Endometrium (tissue), 2 donors: Measurements from ENCODE around the gene DCLRE1B.

Experiments
- FAIRE-seq: peaks from 2 replicates; lab custom pipeline; 2012; peaks lifted over from hg19 to GRCh38; lab: Jason Lieb, UNC
- donor health status: control.
- donor health status: control.

Gene DCLRE1B

DNA sequence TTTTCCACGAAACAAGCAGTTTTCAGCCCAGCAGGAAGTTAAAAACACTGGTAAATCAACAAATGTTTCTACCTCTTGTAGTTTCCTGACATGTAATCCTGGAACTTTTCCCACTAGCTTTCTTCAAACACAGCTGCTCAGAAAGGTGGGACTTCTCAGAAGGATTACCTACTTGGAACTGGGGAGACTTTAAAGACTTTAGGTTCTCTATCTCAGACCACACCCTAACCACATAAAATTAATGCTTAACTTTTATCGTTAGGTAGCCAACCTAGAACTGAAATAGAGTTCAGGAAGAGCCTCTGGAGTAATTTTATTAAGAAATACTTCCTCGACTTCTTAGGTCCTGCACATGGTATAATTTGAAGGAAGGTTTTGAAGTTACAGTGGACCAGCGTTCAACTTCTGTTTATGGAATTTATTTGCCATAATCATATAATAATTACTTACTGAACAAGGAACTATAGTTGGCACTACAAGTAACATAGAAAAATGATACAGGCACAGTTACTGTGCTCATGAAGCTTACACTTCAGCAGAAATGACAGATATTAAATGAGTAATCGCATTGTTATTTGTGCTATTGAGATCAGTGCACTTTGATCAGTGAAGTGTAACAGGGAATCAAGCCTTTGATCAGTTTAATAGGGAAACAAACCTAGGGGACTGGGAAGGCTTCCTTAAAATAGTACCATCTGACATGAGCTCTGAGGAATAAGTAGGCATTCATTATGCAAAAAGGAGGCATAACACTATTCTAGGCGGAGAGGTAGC, 17.5 kb upstream of the DCLRE1B start, which contains the start of gene BCL2L15:
Gene BCL2L15, minus strand, starts transcription at position 180 of the 774 bp plus-strand sequence. CDS start 206 bp downstream, outside the sequence.
- FAIRE-seq = no peak

DNA sequence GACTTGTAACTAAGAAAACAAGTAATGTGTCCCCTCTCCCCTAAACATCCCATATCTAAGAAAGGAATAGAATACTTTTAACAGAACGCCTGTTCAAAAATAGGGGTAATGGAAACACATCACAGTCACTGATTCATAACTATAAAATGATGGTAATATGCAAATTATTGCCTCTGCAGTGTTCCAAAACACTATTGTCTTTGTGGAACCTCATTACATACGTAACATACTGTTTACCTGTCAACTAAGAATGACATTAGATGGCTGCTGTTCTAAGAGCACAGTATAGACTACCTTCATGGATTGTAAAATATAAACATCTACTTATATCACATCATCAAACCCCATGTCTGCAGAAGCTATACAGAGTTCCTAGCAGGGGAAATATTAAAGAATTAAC, 14.3 kb upstream of the DCLRE1B start:
- FAIRE-seq = no peak

DNA sequence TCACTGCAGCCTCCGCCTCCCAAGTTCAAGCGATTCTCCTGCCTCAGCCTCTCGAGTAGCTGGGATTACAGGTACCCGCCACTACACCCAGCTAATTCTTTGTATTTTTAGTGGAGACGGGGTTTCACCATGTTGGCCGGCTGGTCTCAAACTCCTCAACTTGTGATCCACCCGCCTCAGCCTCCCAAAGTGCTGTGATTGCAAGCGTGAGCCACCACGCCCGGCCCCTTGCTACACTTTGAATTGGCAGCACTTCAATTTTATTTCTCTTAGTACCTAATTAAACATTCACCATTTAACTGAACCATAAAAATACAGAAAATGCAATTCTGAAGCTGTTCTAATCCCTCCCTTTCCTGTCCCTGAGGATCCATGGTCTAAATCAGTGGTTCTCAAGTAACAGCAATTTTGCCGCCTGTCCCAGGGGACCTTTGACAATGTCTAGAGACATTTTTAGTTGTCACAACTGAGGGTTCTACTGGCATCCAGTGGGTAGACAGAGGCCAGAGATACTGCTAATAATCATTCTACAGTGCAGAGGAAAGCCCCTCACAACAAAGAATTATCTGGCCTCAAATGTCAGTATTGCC, 13.4 kb upstream of the DCLRE1B start:
- no peak for FAIRE-seq

DNA sequence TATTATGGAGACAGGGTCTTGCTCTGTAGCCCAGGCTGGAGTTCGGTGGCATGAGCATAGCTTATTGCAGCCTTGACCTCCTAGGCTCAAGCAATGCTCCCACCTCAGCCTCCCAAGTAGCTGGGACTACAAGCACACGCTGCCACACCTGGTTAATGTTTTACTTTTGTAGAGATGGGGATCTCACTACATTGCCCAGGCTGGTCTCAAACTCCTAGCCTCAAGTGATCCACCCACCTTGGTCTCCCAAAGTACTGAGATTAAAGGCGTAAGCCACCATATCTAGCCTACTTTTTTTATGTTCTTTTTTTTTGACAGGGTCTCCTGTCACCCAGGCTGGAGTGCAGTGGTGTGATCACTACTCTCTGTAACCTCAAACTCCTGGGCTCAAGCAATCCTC, 11.9 kb upstream of the DCLRE1B start:
- FAIRE-seq = no peak

DNA sequence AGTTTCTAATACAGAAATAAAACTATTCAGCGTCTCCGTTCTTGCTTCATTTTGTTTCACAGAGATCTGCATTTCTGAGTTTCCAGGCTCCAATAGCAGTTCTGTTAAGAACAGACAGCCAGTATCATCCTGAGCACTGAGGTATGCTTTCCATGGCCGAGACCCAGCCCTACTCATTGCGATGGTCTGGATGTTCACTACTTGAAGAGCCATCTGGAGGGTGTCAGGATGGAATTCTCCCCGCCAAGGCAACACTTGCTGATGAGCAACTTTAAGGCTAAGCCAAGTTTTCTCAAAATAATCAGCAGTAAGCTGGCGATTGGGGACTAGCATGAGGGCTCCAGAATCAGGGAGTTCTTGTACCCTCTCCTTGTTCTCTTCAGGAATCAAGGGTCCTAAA, 10.0 kb upstream of the DCLRE1B start:
- no peak for FAIRE-seq

DNA sequence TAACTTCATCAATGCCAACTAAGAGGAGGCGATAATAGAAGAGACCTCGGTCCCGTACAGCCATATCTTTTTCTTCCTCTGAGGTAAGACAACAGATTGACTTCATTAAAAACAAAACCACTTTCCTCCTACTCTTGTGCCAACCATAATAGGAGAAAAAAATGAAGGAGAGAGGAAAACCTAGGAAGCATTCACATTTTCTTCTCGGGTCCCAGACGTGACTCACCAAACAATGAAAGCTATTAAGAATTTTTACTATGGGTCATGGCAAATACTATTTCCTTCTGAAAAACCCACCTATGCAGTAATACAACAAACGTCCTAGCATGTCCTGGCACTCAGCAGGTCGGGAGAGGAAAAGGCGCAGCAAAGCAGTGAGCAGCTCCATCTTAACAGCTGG, 9.2 kb upstream of the DCLRE1B start:
- no peak for FAIRE-seq

DNA sequence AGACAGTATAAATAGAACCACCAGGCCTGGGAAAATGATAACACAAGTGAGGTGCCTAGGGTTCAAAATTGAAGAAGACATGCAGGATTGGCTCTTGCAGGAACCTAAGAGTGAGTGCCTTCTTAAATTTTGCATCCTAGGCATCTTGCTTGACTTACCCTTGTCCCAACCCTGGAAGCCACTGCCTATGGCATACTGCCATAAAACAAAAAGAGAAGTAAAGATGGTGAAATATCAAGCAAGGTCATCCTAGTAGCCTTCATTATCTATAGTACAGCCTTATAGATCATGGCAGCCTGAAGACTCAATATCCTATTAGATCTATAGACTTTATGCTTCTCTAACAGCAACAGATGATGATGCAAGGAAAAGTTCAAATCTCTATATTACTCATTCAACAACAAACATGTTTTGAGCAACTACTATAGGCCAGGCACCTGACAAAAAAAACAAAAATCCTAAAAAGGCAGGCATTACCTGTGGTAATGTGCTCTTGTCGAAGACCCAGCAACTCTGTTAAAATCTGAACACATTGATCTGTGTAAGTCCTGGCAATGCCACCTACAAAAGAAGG, 6.8 kb upstream of the DCLRE1B start:
- FAIRE-seq = no peak

DNA sequence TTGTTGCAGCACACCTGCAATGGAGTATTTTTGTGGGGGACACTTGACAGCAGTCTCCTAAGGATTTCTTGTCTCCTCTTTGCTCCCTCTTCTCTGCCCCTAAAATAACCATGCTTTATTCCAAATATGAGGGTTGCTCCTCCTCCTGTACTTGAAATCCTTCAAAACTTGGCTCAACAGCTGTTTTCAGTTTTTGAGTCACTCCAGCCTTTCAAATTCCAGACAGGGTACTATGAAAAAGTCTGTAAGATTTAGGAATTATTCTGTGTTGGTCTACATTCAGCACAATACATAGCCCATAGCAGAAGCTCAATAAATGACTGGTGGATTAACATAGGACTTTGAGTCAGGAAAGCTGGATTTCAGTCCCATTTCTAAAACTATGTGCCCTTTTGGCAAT, 6.0 kb upstream of the DCLRE1B start:
- no peak for FAIRE-seq

DNA sequence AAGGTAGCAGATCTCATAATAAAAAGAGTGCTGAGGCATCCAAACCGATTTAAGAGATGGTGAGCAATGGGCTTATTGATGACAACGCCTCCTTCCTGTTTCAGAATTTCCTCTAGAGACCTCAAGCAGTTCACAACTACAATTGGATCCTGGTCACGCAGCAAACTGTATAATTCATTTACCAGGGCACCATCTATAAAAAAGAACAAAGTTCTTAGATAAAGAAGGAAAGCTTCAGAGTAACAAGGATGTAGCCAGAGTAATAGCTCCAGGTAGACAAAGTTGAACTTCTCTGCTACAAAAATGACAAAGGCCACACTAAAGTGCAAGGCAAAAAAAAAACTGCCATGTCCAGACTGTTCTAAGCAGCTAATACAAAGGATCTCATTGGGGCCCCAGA, 3.9 kb upstream of the DCLRE1B start:
- FAIRE-seq = no peak

DNA sequence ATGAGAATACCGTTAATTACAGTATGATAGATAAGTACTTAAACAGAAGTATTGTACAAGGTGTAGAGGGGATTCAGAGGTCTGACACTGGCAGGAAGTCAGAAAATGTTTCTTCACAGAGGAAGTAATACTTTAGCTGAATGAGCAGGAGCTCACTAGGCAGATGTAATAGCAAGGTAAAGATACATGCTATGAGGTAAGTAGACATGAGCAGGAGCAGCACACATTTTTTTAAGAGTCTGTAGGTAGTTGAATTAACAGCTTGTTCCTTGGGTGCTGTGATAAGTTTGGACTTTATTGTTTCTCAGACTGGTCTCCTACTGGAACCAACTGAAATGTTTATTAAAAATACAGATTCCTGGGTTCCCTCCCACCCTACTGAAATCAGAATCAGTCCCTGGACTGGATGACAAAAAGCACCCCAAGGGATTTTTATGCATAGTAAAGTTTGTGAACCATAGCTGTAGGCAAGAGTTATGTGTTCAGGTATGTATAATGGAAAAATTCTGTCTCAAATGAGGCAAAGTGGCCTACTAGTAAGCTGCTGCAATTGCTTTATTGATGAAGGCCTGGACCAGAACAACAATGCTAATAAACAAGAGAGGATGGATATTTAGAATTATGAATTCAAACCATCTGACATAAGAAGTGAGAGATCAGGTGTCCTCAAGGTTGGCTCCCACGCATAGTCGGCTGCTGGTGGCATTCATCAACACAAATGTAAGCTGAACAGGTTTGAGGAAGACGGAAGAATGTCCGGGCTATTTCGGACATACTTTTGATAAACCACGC, 1.4 kb upstream of the DCLRE1B start:
- FAIRE-seq = no peak

DNA sequence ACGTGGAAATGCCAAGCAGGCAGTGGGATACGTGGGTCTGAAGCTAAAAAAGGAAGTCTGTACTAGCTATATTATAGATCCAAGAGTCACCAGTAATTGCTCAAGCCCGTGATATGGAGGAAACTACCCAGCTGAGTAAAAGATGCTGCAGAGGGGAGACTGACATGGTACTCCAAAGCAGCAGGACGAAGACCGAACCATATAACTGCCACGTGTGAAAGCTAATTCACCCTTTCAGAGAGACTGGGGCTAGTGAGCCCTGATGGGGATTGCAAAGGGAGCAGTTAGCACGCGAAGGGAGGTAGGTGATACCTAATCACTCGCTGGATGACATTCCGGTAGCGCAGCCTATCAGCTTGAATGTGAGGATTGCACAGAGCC, 843 bp upstream of the DCLRE1B start:
- no peak for FAIRE-seq

DNA sequence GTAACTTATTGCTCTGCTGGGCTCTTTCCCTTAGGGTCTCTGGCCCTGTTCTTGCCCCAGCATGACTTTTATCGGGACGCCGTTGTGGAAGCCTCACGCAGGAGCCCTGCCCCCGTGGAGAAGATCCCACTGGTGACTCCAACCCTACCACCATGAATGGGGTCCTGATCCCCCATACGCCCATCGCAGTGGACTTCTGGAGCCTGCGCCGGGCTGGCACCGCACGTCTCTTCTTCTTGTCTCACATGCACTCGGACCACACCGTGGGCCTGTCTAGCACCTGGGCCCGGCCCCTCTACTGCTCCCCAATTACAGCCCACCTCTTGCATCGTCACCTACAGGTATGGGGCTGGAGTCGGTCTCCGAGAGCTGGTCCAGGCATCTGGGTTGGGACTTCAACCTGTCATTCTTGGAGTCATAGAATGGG, 322 bp downstream of the DCLRE1B start:
- FAIRE-seq = no peak

DNA sequence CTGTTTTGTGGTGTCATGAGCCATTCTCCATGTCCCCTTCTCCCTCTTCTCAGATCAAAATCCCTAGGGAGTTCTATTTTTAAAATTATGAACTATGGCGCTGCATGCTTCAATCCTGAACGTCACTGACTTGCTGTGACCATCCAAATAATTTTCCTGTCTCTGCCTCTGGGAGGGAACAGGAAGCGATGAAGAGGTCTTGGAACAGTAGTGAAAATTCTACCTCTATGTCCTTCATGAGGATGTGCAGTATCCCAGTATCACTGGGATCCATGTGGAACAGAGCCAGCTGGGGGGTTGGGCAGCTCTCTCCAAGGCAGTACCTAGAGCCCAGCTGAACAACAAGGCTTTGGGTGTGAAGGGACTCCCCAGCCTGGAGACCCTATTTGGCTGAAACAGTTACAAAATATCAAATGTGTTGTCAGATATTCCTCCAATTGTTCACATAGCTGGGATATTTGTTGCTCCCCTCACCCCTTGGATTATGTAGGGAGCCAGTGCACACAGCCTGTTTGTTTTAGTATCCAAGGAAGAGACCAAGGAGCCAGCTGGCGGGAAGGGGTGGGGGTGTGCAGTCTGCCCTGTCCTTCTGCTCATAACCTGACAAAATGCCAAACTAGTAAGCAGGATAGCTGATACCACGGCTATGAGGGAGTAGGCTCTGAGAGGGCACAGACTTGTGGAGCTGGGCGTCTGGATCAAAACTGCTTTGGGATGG, 7.6 kb downstream of the DCLRE1B start:
- no peak for FAIRE-seq

DNA sequence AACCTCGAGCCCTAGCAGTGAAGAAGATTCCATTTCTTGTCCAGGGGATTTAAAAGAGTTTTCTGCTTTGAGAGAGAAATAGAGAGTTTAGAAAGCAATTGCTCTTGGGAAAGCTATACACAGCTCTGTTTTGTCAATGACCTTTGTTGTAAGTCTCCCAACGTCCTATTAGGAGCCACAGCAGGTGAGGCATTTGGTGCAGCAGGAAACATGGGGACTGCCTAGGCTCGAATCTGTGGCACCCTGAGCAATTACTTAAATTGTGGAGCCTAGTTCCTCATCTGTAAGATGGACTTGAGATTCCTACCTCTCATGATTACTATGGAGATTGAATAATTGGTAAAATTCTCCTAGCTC, 8.2 kb downstream of the DCLRE1B start:
- no peak for FAIRE-seq

DNA sequence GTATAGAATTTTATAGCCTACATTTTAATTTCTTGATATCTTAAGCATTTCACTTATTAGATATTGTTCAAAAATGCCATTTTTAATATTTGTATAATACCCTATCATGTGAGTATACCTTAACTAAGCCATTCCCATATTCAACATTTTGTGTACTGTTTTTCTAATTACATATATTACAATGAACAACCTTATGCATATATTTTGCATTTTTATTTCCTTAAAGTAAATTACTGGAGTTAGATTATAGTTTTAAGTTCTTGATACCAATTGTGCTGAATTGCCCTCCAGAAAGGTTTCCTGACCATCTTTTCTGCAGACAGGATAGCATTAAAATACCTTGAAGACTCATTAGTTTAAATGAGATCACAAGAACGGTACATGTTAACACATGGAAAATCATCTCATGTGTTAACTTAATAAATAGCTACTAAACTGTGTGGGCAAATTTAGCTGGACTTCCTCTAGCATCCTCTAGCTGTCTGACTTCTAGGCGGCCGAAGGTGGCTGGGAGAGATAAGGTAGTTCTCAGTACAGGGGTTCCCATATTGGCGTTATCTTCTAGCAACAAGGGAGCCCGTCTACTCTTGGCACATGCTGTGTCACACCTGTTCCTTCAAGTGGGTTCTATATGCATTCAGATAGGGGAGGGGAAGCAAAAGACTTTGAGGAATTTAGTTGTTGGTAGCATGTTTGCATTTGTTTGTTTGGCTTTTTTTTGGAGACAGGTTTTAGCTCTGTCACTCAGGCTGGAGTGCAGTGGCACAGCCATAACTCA, 8.9 kb downstream of the DCLRE1B start:
- no peak for FAIRE-seq

DNA sequence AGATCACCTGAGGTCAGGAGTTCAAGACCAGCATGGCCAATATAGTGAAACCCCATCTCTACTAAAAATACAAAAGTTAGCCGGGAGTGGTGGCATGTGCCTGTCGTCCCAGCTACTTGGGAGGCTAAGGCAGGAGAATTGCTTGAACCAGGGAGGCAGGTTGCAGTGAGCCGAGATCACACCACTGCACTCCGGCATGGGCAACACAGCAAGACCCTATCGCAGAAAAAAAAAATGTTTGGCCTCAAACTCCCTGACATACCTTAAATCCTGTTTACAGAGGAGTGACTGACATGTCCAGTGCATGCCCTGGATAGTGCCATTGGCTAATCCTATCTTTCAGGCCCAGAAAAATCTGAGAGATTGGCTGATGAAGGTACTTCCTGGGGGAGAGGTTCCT, 11.8 kb downstream of the DCLRE1B start:
- no peak for FAIRE-seq

DNA sequence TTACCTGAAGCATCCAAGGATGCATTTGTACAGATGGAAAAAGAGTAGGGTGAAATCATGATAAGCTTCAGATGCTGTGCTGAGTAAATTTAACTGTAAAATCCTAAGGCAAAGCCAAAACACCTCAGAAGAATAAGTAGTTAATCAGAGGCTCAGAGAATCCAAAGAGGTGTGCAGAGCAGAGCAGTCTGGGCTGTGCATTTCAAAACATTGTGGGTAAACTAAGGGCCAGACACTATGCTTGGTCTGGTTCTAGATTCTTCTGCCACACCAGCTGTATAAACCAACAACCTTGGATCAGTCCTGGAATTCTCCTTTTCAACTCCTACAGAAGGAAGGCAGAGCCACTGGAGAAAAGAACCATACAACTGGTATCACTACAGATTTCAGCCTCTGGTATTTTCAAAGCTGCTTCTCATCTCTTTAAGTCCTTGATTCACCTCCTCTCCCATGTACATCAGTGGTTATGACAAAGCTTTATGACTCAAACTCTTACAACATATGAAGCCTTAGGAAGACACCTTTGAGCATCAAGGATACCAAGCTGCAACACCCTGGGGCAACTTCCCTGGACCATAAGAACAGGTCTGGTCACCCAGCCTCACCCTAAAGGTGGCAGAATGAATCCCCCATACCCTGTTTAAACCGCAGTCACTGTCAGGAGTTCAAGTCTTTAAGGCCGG, 12.4 kb downstream of the DCLRE1B start:
- FAIRE-seq = no peak

DNA sequence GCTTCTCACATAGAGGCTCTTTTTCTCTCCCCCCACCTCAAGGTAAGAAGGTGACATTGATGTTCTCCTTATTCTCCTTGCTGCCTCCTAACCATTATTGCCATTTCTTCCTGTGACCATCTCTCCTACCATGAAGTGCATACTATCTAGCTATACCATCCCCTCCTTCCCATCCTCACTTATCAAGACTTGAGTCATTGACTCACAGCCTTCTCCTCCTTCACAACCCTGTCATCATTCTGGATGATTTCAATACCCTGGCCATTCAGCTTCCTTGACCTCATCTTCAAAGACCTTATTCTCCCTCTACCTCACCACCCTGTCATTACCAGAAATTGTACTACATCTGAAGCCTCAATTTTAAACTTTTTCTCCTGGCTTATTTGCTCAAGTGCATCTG, 13.1 kb downstream of the DCLRE1B start:
- FAIRE-seq = no peak

DNA sequence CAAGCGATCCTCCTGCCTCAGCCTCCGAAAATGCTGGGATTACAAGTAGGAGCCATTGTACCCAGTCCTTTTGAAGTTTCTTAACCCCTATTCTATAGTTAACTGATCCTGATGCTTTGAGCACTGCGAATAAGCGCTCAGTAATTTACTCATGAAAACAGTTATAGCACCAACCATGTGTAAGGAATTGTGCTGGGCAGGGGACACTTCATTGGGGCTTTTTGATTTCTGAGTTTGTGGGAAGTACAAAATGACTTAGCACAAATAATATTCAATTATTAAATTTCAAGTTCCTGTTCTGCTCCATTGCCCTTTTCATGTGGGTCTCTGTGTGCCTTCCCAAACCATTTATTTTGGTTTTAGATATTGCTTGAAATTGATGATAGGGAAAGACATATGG, 17.8 kb downstream of the DCLRE1B start:
- no peak for FAIRE-seq

DNA sequence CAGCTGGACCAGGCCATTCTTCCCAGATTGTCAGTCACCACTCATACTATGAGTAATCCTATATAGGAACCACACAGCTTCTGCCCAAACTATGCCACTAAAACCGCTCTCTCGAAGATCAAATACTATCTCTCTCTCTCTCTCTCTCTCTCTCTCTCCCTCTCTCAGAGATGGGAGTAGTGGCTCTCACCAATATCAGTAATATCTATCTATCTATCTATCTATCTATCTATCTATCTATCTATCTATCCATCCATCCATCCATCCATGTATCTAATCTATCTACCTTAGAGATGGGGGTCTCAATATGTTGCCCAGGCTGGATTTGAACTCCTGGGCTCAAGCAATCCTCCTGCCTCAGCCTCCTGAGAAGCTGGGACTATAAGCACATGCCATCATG, 19.3 kb downstream of the DCLRE1B start:
- no peak for FAIRE-seq
